Measurements from ENCODE around the gene SH3PXD2B.
"Not testable (repeated sequence)": the region's sequence is repeated elsewhere in the genome, so short reads cannot be mapped to it uniquely, and the experiment has no call there.

Gene SH3PXD2B

DNA sequence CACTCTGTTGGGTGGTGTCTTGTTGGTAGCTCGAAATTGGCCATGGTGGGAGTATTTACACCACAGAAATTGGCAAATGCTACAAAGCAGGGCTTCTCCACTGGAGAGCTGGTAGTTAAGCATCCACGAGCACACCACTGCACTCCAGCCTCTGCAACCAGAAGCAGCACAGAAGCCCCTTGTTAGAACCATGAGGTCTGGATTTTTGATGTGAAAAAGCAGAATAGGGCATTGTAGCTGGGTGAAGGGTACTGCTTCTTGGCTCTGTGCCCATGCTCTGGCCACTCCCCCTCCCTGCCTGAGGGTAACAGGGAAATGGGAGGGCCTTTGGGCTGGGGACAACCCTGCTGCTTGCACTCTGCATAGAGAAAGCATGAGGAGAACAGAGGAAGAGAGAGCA, 89.6 kb downstream of the SH3PXD2B start:
- H4K20me1 ChIP-seq, result no peaks in the 10 kb centered on the region
- H3K36me3 ChIP-seq, result peaks cover 10% of the 10 kb centered on the region
- peaks cover 30% of the 10 kb centered on the region for H3K4me1 ChIP-seq
- H3K4me3 ChIP-seq, result no peak overlapping the region
- peak overlapping the region; percentile 41; the same call in 1 of the 2 replicates for H3K27ac ChIP-seq
- no peak for TF ChIP-seq Cebpa-rat (IDR thresholded peaks at IDR 0.05)
- peak overlapping the region; percentile 42; the same call in 1 of the 2 replicates for H3K9ac ChIP-seq
- no peaks in the 10 kb centered on the region for H3K27me3 ChIP-seq
- H3K9me3 ChIP-seq, result no peaks in the 10 kb centered on the region
- H3K4me2 ChIP-seq, result peak overlapping the region; percentile 61

GRCh38 chr5:172362755-172363154, 91.6 kb downstream of the SH3PXD2B start:
- H3K36me3 ChIP-seq, result peaks cover 19% of the 10 kb centered on the region

DNA sequence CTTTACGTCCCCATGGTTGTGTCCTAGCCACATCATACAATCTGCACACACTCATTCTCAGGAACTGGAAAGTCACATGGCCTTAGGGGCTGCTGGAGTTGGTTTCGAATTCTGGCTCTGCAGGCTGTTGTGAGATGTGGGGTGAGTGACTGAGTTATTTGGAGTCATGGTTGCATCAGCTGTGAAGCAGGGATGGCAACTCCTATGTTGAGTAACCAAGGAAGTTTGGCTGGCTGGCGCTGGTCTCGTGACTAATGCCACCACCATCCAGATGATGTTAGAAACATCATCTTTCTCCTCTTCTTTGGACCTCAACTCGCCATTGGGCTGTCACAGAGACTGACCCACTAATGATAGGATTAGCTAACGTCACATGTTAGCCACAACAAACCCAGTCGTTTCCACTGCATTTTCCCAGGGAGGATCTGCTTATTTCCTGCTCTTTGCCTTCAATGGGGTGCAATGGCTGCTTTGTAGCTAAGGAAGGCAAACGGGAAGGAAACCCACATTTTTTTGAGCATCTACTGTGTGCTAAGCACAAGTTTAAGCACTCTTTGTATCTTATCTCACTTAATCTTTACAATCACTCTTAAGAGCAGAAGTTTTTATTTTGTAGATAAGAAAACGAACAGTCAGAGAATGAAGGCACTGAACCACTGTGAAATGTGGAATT, 92.6 kb downstream of the SH3PXD2B start:
- Histone ChIP-seq H3K4me3 (no peak overlapping the region), H3K36me3 (peaks cover 16% of the 10 kb centered on the region), H3K4me1 (peaks cover 32% of the 10 kb centered on the region), H4K20me1 (no peaks in the 10 kb centered on the region), H3K9ac (no peak overlapping the region), H3K9me3 (no peaks in the 10 kb centered on the region), H3K4me2 (no peak overlapping the region), H3K27me3 (no peaks in the 10 kb centered on the region), H3K27ac (no peak overlapping the region)
- TF ChIP-seq Cebpa-rat (IDR thresholded peaks at IDR 0.05), result no peak

More at GRCh38 chr5:172362755-172363154, 91.6 kb downstream of the SH3PXD2B start:
- Histone ChIP-seq H3K4me3 (no peak overlapping the region), H3K9me3 (no peaks in the 10 kb centered on the region), H3K4me1 (peaks cover 30% of the 10 kb centered on the region), H3K4me2 (peak overlapping the region; percentile 39), H3K9ac (no peak overlapping the region), H3K27me3 (no peaks in the 10 kb centered on the region), H4K20me1 (no peaks in the 10 kb centered on the region), H3K27ac (no peak overlapping the region)
- no peak for TF ChIP-seq Cebpa-rat (IDR thresholded peaks at IDR 0.05)

- H3K27me3 ChIP-seq, result no peaks in the 10 kb centered on the region
- no peaks in the 10 kb centered on the region for H3K9me3 ChIP-seq
- peaks cover 44% of the 10 kb centered on the region for H3K4me1 ChIP-seq
- no peak overlapping the region for H3K27ac ChIP-seq
- no peaks in the 10 kb centered on the region for H4K20me1 ChIP-seq
- TF ChIP-seq Cebpa-rat (IDR thresholded peaks at IDR 0.05), result no peak
- H3K9ac ChIP-seq, result no peak overlapping the region
- H3K36me3 ChIP-seq, result peaks cover 25% of the 10 kb centered on the region
- H3K4me2 ChIP-seq, result no peak overlapping the region
- no peak overlapping the region for H3K4me3 ChIP-seq
These were observed 96.0 kb downstream of the SH3PXD2B start for GRCh38 chr5:172358345-172358744.

DNA sequence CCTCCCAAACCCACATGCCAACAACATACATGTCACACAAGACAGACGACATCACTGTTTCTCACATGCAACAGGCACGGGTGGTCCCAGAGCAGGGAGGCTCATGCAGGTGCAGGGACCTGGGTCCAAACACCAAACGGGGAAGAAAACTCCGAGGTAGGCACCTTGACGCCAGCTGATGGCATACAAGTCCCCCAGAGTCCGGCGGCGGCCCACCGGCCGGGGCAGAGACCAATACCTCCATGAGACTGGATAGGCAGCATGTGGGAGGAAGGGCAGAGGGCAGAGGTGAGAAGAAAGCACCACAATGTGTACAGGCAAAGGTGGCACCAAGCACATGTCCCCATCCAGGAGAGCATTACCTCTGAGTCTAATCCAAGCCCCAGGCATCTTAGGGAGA, 97.8 kb downstream of the SH3PXD2B start:
- H3K9me3 ChIP-seq, result no peaks in the 10 kb centered on the region
- H3K27ac ChIP-seq, result no peak overlapping the region
- peaks cover 33% of the 10 kb centered on the region for H3K4me1 ChIP-seq
- peaks cover 29% of the 10 kb centered on the region for H3K36me3 ChIP-seq
- no peak overlapping the region for H3K4me3 ChIP-seq
- H4K20me1 ChIP-seq, result no peaks in the 10 kb centered on the region
- no peak for TF ChIP-seq Cebpa-rat (IDR thresholded peaks at IDR 0.05)
- H3K4me2 ChIP-seq, result peak overlapping the region; percentile 75; the same call in 1 of the 2 replicates
- H3K9ac ChIP-seq, result no peak overlapping the region
- H3K27me3 ChIP-seq, result no peaks in the 10 kb centered on the region

DNA sequence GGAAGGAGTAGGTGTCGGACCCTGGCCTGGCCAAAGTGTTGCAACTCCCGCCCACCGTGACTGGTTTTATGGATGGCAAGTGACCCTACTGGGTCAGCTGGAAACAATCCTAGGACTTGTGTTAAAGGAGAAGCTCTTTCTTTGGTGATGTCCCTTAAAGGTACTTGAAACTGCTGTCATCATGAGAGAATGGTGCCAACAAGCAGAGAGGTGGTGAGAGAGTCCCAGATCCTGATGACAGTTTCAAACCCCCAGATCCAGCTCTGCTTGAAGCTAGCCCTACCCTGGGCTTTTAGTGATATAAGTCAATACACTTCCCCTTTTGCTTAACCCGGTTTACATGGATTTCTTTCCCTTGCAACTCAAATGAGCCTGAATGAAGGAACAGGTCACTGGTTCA, 98.3 kb downstream of the SH3PXD2B start:
- no peaks in the 10 kb centered on the region for H3K9me3 ChIP-seq
- TF ChIP-seq Cebpa-rat (IDR thresholded peaks at IDR 0.05), result no peak
- peaks cover 33% of the 10 kb centered on the region for H3K4me1 ChIP-seq
- H3K27ac ChIP-seq, result 0 out of 2 replicates have a peak overlapping the region, but pooled peaks have one; percentile 16
- H4K20me1 ChIP-seq, result no peaks in the 10 kb centered on the region
- H3K36me3 ChIP-seq, result peaks cover 26% of the 10 kb centered on the region
- H3K9ac ChIP-seq, result no peak overlapping the region
- H3K4me3 ChIP-seq, result no peak overlapping the region
- peak overlapping the region; percentile 75 for H3K4me2 ChIP-seq
- H3K27me3 ChIP-seq, result no peaks in the 10 kb centered on the region

DNA sequence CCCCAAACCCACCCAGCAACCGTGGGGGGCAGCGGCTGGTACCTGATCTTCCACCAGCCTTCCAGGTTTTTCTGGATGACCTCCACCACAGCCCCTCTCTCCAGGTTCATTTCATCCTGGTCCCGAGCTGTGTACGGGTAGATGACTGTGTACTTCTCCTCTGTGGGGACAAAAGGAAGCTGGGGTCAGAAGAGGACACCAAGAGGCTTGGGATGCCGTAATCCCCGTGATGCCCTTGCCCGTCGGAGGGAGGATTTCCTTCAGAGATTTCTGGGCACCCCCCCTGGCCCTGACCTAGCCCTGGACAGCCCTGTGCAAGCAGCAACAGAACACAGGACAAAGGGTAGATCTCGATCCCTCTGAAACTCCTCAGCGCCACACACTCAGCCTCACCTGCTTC, 100.5 kb downstream of the SH3PXD2B start:
- H3K9me3 ChIP-seq, result no peaks in the 10 kb centered on the region
- no peak overlapping the region for H3K4me3 ChIP-seq
- no peak for TF ChIP-seq Cebpa-rat (IDR thresholded peaks at IDR 0.05)
- H3K4me1 ChIP-seq, result peaks cover 33% of the 10 kb centered on the region
- no peaks in the 10 kb centered on the region for H4K20me1 ChIP-seq
- H3K9ac ChIP-seq, result no peak overlapping the region
- no peaks in the 10 kb centered on the region for H3K27me3 ChIP-seq
- no peak overlapping the region for H3K27ac ChIP-seq
- H3K36me3 ChIP-seq, result peaks cover 34% of the 10 kb centered on the region
- no peak overlapping the region for H3K4me2 ChIP-seq

GRCh38 chr5:172353271-172353812, 101.0 kb downstream of the SH3PXD2B start:
- H3K27ac ChIP-seq, result no peak overlapping the region

GRCh38 chr5:172352526-172352925, 101.8 kb downstream of the SH3PXD2B start:
- H3K4me1 ChIP-seq, result peaks cover 40% of the 10 kb centered on the region
- H3K36me3 ChIP-seq, result peaks cover 24% of the 10 kb centered on the region; the same call in 1 of the 2 replicates
- H3K9ac ChIP-seq, H3K27me3 ChIP-seq, H3K27ac ChIP-seq, H3K4me3 ChIP-seq, H3K9me3 ChIP-seq, H3K4me2 ChIP-seq, H4K20me1 ChIP-seq: not testable (repeated sequence)

More at GRCh38 chr5:172353271-172353812, 101.0 kb downstream of the SH3PXD2B start:
- no peak for TF ChIP-seq Cebpa-rat (IDR thresholded peaks at IDR 0.05)
- Histone ChIP-seq H3K9me3 (no peaks in the 10 kb centered on the region), H3K9ac (no peak overlapping the region), H3K36me3 (peaks cover 29% of the 10 kb centered on the region), H3K4me3 (no peak overlapping the region), H3K4me2 (no peak overlapping the region), H3K4me1 (peaks cover 33% of the 10 kb centered on the region), H4K20me1 (no peaks in the 10 kb centered on the region), H3K27me3 (no peaks in the 10 kb centered on the region)

DNA sequence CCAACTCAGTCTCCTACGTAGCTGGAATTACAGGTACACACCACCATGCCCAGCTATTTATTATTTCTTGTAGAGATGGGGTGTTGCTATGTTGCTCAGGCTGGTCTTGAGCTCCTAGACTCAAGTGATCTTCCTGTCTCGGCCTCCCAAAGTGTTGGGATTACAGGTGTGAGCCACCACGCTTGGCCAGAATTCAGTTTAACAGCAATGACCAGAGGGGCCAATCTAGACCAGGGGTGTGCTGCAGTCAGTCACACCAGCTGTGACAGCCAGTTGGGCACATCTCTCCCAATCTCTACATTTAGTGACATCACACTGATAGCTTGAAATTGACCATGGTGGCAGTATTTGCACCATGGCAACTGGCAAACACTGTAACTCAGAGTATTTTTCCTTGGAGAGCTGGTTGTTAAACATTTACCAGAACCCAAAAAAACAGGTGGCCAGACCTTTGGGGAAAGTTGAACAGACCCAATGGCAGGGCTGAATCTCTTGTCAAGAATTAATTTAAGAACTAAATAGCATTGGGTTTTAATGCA, 103.0 kb downstream of the SH3PXD2B start:
- H3K27me3 ChIP-seq, result no peaks in the 10 kb centered on the region
- H3K36me3 ChIP-seq, result peaks cover 24% of the 10 kb centered on the region; the same call in 1 of the 2 replicates
- no peaks in the 10 kb centered on the region for H3K9me3 ChIP-seq
- H3K4me2 ChIP-seq, result no peak overlapping the region
- H3K27ac ChIP-seq, result no peak overlapping the region
- no peak for TF ChIP-seq Cebpa-rat (IDR thresholded peaks at IDR 0.05)
- no peak overlapping the region for H3K4me3 ChIP-seq
- H4K20me1 ChIP-seq, result no peaks in the 10 kb centered on the region
- no peak overlapping the region for H3K9ac ChIP-seq
- H3K4me1 ChIP-seq, result peaks cover 41% of the 10 kb centered on the region
